ENCODE results near the gene AADAT. TPM values are rescaled to one million over a fixed set of nuclear protein-coding genes. Genes with fewer than 3 reads are reported as not detected.
"Not testable (repeated sequence)": the region's sequence is repeated elsewhere in the genome, so short reads cannot be mapped to it uniquely, and the experiment has no call there.

The AADAT gene
- total RNA-seq, 1 donor from 2014 or later, result 36.3 TPM

DNA sequence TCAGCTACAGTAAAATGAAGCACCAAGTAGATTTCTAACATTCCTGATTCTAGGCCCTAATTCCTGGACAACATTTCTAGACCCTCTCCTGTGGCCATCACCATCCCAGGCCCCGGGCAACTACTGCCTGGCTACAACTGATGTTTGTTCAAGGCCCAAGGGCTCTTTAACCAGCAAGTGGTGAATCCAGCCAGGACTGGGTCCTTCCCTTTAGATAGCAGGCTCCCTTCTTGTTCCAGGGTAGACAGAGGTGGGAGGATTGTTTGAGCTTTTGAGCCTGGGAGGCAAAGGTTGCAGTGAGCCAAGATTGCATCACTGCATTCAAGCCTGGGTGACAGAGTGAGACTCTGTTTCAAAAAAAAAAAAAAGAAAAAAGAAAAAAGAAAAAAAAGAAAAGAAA lies 12.7 kb upstream of the AADAT start:
- peaks cover 7% of the 10 kb centered on the region for H3K9me3 Mint-ChIP-seq
- no peaks in the 10 kb centered on the region for H3K27me3 Mint-ChIP-seq (ENCODE audit: low read depth)
- H3K36me3 Mint-ChIP-seq, result no peaks in the 10 kb centered on the region
- DNase-seq (ENCODE audit: low spot score in 2 of 2, unreplicated experiment in 2 of 2), result no peak
- TF ChIP-seq, protein P1, sequence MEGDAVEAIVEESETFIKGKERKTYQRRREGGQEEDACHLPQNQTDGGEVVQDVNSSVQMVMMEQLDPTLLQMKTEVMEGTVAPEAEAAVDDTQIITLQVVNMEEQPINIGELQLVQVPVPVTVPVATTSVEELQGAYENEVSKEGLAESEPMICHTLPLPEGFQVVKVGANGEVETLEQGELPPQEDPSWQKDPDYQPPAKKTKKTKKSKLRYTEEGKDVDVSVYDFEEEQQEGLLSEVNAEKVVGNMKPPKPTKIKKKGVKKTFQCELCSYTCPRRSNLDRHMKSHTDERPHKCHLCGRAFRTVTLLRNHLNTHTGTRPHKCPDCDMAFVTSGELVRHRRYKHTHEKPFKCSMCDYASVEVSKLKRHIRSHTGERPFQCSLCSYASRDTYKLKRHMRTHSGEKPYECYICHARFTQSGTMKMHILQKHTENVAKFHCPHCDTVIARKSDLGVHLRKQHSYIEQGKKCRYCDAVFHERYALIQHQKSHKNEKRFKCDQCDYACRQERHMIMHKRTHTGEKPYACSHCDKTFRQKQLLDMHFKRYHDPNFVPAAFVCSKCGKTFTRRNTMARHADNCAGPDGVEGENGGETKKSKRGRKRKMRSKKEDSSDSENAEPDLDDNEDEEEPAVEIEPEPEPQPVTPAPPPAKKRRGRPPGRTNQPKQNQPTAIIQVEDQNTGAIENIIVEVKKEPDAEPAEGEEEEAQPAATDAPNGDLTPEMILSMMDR (IDR thresholded peaks at IDR 0.05; ENCODE audit: unreplicated experiment), result no peak
- no peak overlapping the region for H3K27ac Mint-ChIP-seq
- no peak overlapping the region for H3K4me3 Mint-ChIP-seq
- no peaks in the 10 kb centered on the region for H3K4me1 Mint-ChIP-seq

- H3K9me3 Mint-ChIP-seq, result not testable (repeated sequence)
These were observed 8.4 kb upstream of the AADAT start for GRCh38 chr4:170098171-170098570.

GRCh38 chr4:170097681-170098080 lies 7.9 kb upstream of the AADAT start:
- H3K27ac Mint-ChIP-seq, result no peak overlapping the region
- H3K27me3 Mint-ChIP-seq (ENCODE audit: low read depth), result no peaks in the 10 kb centered on the region
- peaks cover 7% of the 10 kb centered on the region for H3K9me3 Mint-ChIP-seq
- peaks cover 4% of the 10 kb centered on the region for H3K4me1 Mint-ChIP-seq
- H3K36me3 Mint-ChIP-seq, result no peaks in the 10 kb centered on the region
- TF ChIP-seq, protein P1 (IDR thresholded peaks at IDR 0.05; ENCODE audit: unreplicated experiment), result no peak
- H3K4me3 Mint-ChIP-seq, result no peak overlapping the region
- no peak for DNase-seq (ENCODE audit: low spot score in 2 of 2, unreplicated experiment in 2 of 2)

More at GRCh38 chr4:170098171-170098570, 8.4 kb upstream of the AADAT start:
- not testable (repeated sequence) for DNase-seq (ENCODE audit: low spot score in 2 of 2, unreplicated experiment in 2 of 2); H3K27ac Mint-ChIP-seq; H3K36me3 Mint-ChIP-seq; H3K4me3 Mint-ChIP-seq; H3K27me3 Mint-ChIP-seq (ENCODE audit: low read depth); H3K4me1 Mint-ChIP-seq

DNA sequence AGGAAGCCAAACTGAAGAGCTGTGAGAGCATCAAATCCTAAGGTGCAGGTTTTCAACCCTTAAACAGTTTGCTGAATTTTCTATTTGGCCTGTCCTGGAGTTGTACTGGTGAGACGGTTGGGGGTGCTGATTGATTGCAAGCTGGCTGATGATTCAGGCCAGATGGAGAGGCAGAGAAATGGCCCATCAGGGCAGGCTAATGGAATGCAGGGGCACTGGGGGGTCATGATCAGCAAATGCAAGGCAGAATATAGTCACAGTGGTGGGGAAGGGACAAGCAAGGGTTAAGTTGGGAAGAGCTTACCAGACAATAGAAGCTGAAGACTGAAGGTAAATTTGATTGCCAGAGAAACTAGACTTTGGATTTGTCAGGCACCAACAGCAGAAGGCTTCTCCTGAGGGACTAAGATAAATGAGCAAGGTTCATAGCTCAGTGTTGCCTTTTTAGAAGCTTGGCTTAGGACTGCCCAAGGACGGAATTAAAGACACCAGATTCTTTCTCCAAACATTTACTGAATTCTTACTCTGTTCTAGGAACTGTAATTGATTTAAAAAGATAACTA lies 4.3 kb upstream of the AADAT start:
- no peak overlapping the region for H3K27ac Mint-ChIP-seq
- H3K9me3 Mint-ChIP-seq, result peaks cover 6% of the 10 kb centered on the region
- H3K4me3 Mint-ChIP-seq, result no peak overlapping the region
- no peaks in the 10 kb centered on the region for H3K27me3 Mint-ChIP-seq (ENCODE audit: low read depth)
- no peak for DNase-seq (ENCODE audit: low spot score in 2 of 2, unreplicated experiment in 2 of 2)
- H3K36me3 Mint-ChIP-seq, result no peaks in the 10 kb centered on the region
- peaks cover 17% of the 10 kb centered on the region for H3K4me1 Mint-ChIP-seq
- TF ChIP-seq, protein P1 (IDR thresholded peaks at IDR 0.05; ENCODE audit: unreplicated experiment), result no peak

DNA sequence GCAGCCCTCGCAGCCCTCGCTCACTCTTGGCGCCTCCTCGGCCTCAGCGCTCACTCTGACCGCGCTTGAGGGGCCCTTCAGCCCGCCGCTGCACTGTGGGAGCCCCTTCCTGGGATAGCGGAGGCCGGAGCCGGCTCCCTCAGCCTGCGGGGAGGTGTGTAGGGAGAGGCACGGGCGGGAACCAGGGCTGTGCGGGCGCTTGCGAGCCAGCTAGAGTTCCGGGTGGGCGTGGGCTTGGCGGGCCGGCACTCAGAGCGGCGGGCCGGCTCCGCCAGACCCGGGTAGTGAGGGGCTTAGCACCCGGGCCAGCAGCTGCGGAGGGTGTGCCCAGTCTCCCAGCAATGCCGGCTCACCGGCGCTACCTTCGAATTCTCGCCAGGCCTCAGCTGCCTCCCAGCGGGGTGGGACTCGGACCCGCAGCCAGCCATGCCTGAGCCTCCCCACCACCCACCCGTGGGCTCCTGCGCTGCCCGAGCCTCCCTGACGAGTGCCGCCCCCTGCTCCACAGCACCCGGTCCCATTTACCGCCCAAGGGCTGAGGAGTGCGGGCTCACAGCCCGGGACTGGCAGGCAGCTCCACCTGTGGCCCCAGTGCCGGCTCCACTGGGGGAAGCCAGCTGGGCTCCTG lies 1.4 kb upstream of the AADAT start:
- TF ChIP-seq, protein P1 (IDR thresholded peaks at IDR 0.05; ENCODE audit: unreplicated experiment), result no peak
- no peak for DNase-seq (ENCODE audit: low spot score in 2 of 2, unreplicated experiment in 2 of 2)
- Mint-ChIP-seq H3K36me3 (peaks cover 5% of the 10 kb centered on the region), H3K4me1 (peaks cover 29% of the 10 kb centered on the region), H3K4me3 (peak overlapping the region; percentile 92), H3K9me3 (no peaks in the 10 kb centered on the region), H3K27ac (no peak overlapping the region), H3K27me3 (ENCODE audit: low read depth) (no peaks in the 10 kb centered on the region)

DNA sequence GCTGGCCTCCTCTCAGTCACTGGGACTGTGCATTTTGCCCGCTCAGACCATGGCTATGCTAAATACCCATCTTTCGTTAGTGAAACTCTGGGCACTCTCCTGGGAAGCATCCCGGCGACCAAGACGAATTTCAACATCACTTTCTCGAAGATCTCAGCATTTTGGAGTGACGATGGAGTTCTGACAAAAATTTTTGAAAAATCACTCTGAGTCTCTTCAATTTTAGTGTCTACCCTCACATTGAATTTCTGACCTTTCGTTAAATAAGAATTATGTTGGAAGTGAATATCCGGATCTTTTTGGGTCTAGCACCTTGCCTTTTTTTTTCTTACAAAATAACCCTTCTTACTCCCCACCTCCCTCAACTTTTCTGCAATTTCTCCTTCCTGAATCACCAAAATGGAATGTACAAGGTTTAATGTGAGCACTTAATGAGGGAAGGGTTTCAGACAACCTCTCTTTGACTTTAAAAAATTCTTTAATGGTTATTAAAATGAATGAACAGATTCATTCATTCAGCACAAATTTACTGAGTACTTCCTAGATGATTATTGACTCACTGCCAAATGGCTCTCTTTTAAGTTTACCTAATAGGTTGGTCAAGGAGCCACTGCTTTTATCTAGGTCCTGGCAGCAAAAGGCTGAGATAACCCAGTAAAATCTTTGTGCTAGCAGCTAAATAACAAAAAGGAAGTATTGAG lies 746 bp upstream of the AADAT start:
- Mint-ChIP-seq H3K27me3 (ENCODE audit: low read depth) (no peaks in the 10 kb centered on the region), H3K4me1 (peaks cover 29% of the 10 kb centered on the region), H3K9me3 (no peaks in the 10 kb centered on the region), H3K36me3 (peaks cover 9% of the 10 kb centered on the region), H3K4me3 (peak overlapping the region; percentile 92), H3K27ac (peak overlapping the region; percentile 61)
- no peak for DNase-seq (ENCODE audit: low spot score in 2 of 2, unreplicated experiment in 2 of 2)
- TF ChIP-seq, protein P1 (IDR thresholded peaks at IDR 0.05; ENCODE audit: unreplicated experiment), result no peak
